Transverse colon (tissue), 4 donors: ENCODE measurements around the gene RPS6KC1. TPM values are rescaled to one million over a fixed set of nuclear protein-coding genes. Genes with fewer than 3 reads are reported as not detected.
"Not testable (repeated sequence)": the region's sequence is repeated elsewhere in the genome, so short reads cannot be mapped to it uniquely, and the experiment has no call there.

Source experiments
- DNase-seq: peaks from one replicate; pipeline ENCODE4 v3.0.0-alpha.2; 2019
- H3K27ac ChIP-seq, 4 donors: fragments of 200-600 bp; sonication (generic); 2 replicates each; pipeline ENCODE4 v1.5.1; 2016 to 2018; ENCODE audit warnings: inconsistent platforms in 4 of 4
- H3K27me3 ChIP-seq: fragments of 200-600 bp; sonication (generic); 2 replicates; pipeline ENCODE4 v1.5.1; 2017; ENCODE audit warnings: inconsistent platforms
- H3K36me3 ChIP-seq, 4 donors: fragments of 200-600 bp; sonication (generic); 2 replicates each; pipeline ENCODE4 v1.5.1; 2017 to 2019; ENCODE audit warnings: inconsistent platforms in 4 of 4
- H3K4me1 ChIP-seq, 4 donors: fragments of 200-600 bp; sonication (generic); 2 replicates each; pipeline ENCODE4 v1.5.1; 2017 to 2020; ENCODE audit warnings: inconsistent platforms in 4 of 4
- H3K4me3 ChIP-seq, 4 donors: fragments of 200-600 bp; sonication (generic); 1 replicate in 1 of 4; 2 replicates in 3 of 4; pipeline versions ENCODE4 v1.5.1 to v1.6.1; 2017 to 2019; ENCODE audit warnings: inconsistent platforms in 4 of 4
- H3K9me3 ChIP-seq, 2 donors: fragments of 200-600 bp; sonication (generic); 2 replicates each; pipeline ENCODE4 v1.5.1; 2017 to 2019; ENCODE audit warnings: inconsistent platforms in 2 of 2
- EP300 ChIP-seq: sonication (generic); formaldehyde crosslinking; IDR thresholded peaks from one replicate; pipeline ENCODE4 v1.6.1; 2017; ENCODE audit warnings: antibody characterized with exemption, low read depth
- POLR2A ChIP-seq: fragments of 450-650 bp; IDR thresholded peaks from one replicate; pipeline ENCODE4 v1.6.1; 2016; ENCODE audit warnings: antibody characterized with exemption, mild to moderate bottlenecking, moderate library complexity
- POLR2AphosphoS5 ChIP-seq, 3 donors: sonication (generic); formaldehyde crosslinking; IDR thresholded peaks; one replicate each; pipeline ENCODE4 v1.6.1; 2016; ENCODE audit warnings: antibody characterized with exemption in 3 of 3
- WGBS, 2 donors: methylation state at CpG; one replicate each; pipeline ENCODE4 v1.1.5; 2018; ENCODE audit warnings: low coverage in 1 of 2; 5-methylcytosine and 5-hydroxymethylcytosine counted together
- in situ Hi-C, 4 donors: fragments of 200-750 bp; cut with MboI; loops; one replicate each; pipeline versions ENCODE4 v1.15.0 to v1.15.1; 2017; ENCODE audit warnings: low sequenced_read_pairs in 3 of 4, low pct_ligation_motif_present in 1 of 4, low pct_unique_long_range_greater_than_20kb in 1 of 4
- intact Hi-C: fragments of 100-400 bp; cut with DNase I; formaldehyde crosslinking; loops from one replicate; pipeline ENCODE4 v1.15.1; 2023; ENCODE audit warnings: low total_unique reads
- total RNA-seq, 4 donors: library from RNA; depleted of rRNA; stranded (reverse); fragments of >200 nt; gene quantifications; one replicate each; pipeline ENCODE4 v1.1.0, GENCODE V29; 2016
- TF ChIP-seq, protein P1 (sequence below), 5 experiments: fragments of 200-600 bp in 3 of 5; fragments of 450-650 bp in 2 of 5; sonication (generic) in 3 of 5; IDR thresholded peaks; 1 replicate in 2 of 5; 2 replicates in 3 of 5; pipeline ENCODE4 v1.5.1; 2016 to 2017; ENCODE audit warnings: antibody characterized with exemption in 5 of 5, inconsistent platforms in 3 of 5, mild to moderate bottlenecking in 2 of 5, moderate library complexity in 1 of 5

The RPS6KC1 gene
- total RNA-seq, 4 donors from 2014 or later, result 11.5 to 20.3 (median 14.0) TPM

DNA sequence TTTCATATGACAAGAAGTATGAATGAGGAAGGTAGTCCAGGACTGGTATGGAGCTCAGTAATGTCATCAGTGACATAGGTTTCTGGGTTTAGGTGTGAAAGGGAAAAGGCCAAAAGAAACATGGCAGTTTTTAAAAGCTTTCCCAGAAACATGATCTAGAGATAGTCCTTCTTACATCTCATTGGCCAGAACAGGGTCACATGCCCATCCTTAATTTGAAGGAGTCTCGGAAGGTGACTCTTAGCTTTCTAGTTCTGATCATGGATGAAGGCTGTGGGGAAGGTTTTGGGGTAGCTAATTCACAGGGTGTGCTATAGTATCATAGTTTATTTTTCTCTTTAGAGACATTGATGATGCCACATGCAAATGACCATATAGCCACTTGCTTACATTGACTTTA, 55.3 kb downstream of the RPS6KC1 start:
- Histone ChIP-seq H3K4me3 (no peak overlapping the region), H3K27me3 (no peaks in the 10 kb centered on the region), H3K27ac (no peak overlapping the region), H3K36me3 (no peaks in the 10 kb centered on the region), H3K9me3 (no peaks in the 10 kb centered on the region), H3K4me1 (no peaks in the 10 kb centered on the region)
- in situ Hi-C loops, result no loop called here
- TF ChIP-seq EP300 (no peak), POLR2AphosphoS5 (IDR thresholded peaks at IDR 0.05) (no peak), POLR2A (no peak)
- TF ChIP-seq, protein P1, sequence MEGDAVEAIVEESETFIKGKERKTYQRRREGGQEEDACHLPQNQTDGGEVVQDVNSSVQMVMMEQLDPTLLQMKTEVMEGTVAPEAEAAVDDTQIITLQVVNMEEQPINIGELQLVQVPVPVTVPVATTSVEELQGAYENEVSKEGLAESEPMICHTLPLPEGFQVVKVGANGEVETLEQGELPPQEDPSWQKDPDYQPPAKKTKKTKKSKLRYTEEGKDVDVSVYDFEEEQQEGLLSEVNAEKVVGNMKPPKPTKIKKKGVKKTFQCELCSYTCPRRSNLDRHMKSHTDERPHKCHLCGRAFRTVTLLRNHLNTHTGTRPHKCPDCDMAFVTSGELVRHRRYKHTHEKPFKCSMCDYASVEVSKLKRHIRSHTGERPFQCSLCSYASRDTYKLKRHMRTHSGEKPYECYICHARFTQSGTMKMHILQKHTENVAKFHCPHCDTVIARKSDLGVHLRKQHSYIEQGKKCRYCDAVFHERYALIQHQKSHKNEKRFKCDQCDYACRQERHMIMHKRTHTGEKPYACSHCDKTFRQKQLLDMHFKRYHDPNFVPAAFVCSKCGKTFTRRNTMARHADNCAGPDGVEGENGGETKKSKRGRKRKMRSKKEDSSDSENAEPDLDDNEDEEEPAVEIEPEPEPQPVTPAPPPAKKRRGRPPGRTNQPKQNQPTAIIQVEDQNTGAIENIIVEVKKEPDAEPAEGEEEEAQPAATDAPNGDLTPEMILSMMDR (IDR thresholded peaks at IDR 0.05), result no peak
- DNase-seq, result no peak
- intact Hi-C loops, result no loop called here
- 95 to 100% methylated on average over 1 of the region's 1 CpG for WGBS, 2 donors

DNA sequence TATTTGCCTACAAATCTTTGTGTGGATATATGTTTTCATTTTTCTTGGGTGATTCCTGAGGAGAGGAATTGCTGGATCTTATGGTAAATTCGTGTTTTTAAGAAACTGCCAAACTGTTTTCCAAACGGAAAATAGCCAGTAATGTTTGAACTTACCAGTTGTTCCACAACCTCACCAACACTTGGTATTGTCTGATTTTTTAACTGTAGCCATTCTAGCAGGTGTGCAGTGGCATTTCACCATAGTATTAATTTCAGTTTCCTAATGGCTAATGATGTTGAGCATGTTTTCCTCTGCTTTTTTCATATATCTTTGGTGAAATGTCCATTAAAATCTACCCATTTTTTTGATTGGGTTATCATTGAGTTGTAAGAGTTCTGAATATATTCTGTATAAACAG, 56.6 kb downstream of the RPS6KC1 start:
- H3K27ac ChIP-seq, result no peak overlapping the region
- no peaks in the 10 kb centered on the region for H3K4me1 ChIP-seq
- DNase-seq, result no peak
- TF ChIP-seq POLR2A (no peak), POLR2AphosphoS5 (IDR thresholded peaks at IDR 0.05) (no peak), EP300 (no peak)
- TF ChIP-seq, protein P1 (IDR thresholded peaks at IDR 0.05), result no peak
- in situ Hi-C loops, result no loop called here
- H3K4me3 ChIP-seq, result no peak overlapping the region
- no peaks in the 10 kb centered on the region for H3K9me3 ChIP-seq
- no peaks in the 10 kb centered on the region for H3K36me3 ChIP-seq
- no peaks in the 10 kb centered on the region for H3K27me3 ChIP-seq
- 83 to 93% methylated on average over 2 of the region's 2 CpGs for WGBS, 2 donors
- intact Hi-C loops, result no loop called here

DNA sequence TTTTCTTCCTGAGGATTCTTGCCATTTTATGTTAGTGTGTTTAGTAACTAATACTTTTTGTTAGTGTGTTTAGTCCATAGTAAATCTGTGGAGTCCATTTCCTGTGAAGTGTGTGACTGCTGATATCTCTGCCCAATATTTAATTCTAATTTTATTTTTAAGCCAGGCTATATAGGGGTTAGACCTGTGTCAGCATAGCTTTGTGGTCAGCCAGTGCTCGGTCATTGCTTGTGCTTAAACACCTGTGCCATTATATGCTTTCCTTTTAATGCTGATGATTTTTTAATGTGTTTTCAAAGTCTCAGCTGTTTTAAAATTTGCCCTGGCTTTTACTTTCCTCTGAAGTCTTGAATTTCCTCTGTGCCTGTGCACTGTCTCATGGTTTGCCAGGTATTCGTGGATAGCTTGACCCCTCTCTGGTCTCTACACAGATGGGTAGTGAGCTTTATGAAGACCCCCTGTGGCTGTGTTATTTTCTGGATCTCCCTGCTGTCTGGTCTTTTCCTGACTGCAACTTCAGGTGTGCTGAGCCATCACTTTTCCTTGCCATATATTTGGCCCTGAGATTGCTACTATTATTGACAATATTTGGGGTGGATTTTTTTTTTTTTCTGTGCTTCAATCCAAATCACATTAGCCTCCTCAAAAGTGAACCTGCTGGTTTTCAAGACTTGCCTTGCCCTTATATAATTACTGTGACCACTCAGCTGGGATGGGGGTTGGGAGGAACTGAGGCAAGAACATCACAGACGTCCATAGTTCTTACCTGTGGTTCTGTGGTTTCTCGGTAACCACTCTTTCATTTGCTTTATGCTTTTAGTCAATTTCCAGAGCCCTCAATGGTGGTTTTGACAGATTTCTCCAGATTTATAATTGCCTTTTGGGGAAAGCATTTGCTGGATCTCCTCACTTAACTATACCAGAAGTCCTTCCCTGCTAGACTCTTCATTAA, 59.6 kb downstream of the RPS6KC1 start:
- DNase-seq, result no peak
- no peaks in the 10 kb centered on the region for H3K36me3 ChIP-seq
- WGBS, 2 donors, result 61 to 74% methylated on average over 4 of the region's 4 CpGs
- H3K4me3 ChIP-seq, result no peak overlapping the region
- no peak for TF ChIP-seq POLR2A
- no peak for TF ChIP-seq POLR2AphosphoS5 (IDR thresholded peaks at IDR 0.05)
- TF ChIP-seq, protein P1 (IDR thresholded peaks at IDR 0.05), result no peak
- intact Hi-C loops, result no loop called here
- no peaks in the 10 kb centered on the region for H3K4me1 ChIP-seq
- H3K27ac ChIP-seq, result no peak overlapping the region
- no peaks in the 10 kb centered on the region for H3K9me3 ChIP-seq
- in situ Hi-C loops, result no loop called here
- H3K27me3 ChIP-seq, result no peaks in the 10 kb centered on the region

- Histone ChIP-seq H3K4me3 (no peak overlapping the region), H3K27ac (no peak overlapping the region), H3K4me1 (no peaks in the 10 kb centered on the region), H3K27me3 (no peaks in the 10 kb centered on the region), H3K9me3 (no peaks in the 10 kb centered on the region), H3K36me3 (no peaks in the 10 kb centered on the region)
- no peak for DNase-seq
- 91 to 96% methylated on average over 2 of the region's 2 CpGs for WGBS, 2 donors
- in situ Hi-C loops, result no loop called here
- intact Hi-C loops, result no loop called here
- TF ChIP-seq POLR2A (no peak), POLR2AphosphoS5 (IDR thresholded peaks at IDR 0.05) (no peak), EP300 (no peak)
- TF ChIP-seq, protein P1 (IDR thresholded peaks at IDR 0.05), result no peak
These were observed 60.5 kb downstream of the RPS6KC1 start for GRCh38 chr1:213111502-213111901.

- H3K9me3 ChIP-seq, DNase-seq, H3K27ac ChIP-seq, H3K36me3 ChIP-seq, intact Hi-C loops, in situ Hi-C loops, H3K27me3 ChIP-seq, H3K4me1 ChIP-seq, H3K4me3 ChIP-seq: not testable (repeated sequence)
- 99 to 100% methylated on average over 2 to 3 of the region's 3 CpGs for WGBS, 2 donors
These were observed 61.7 kb downstream of the RPS6KC1 start for GRCh38 chr1:213112723-213113122.

GRCh38 chr1:213117699-213118180, 66.7 kb downstream of the RPS6KC1 start:
- H3K4me1 ChIP-seq, H3K36me3 ChIP-seq, intact Hi-C loops, H3K27me3 ChIP-seq, DNase-seq, in situ Hi-C loops, H3K4me3 ChIP-seq, H3K9me3 ChIP-seq, H3K27ac ChIP-seq: not testable (repeated sequence)
- 80 to 89% methylated on average over 3 to 4 of the region's 4 CpGs for WGBS, 2 donors
